GM06990 (cell line): ENCODE results near the gene POC1B.

Experiments
- DNase-seq: peaks from one replicate; pipeline ENCODE4 v3.0.0-alpha.2; 2011; ENCODE audit not compliant: insufficient read length; ENCODE audit errors: extremely low read depth
- H3K27me3 ChIP-seq: replicated peaks from 2 replicates; pipeline ENCODE4 v1.6.0; 2011; ENCODE audit warnings: low read length; ENCODE audit not compliant: control insufficient read depth, insufficient read depth
- H3K36me3 ChIP-seq: 2 replicates; pipeline ENCODE4 v1.5.1; 2011; ENCODE audit warnings: low read length; ENCODE audit not compliant: control insufficient read depth, insufficient read depth
- H3K4me3 ChIP-seq: replicated peaks from 2 replicates; pipeline ENCODE4 v1.5.1; 2011; ENCODE audit warnings: low read depth, mild to moderate bottlenecking, control low read depth, low read length
- TF ChIP-seq, protein P1 (sequence below): IDR thresholded peaks from 2 replicates; pipeline ENCODE4 v1.5.1; 2011; ENCODE audit warnings: low read length, control low read depth, mild to moderate bottlenecking, inconsistent platforms; ENCODE audit not compliant: insufficient read depth, poor library complexity, severe bottlenecking

The POC1B gene

DNA sequence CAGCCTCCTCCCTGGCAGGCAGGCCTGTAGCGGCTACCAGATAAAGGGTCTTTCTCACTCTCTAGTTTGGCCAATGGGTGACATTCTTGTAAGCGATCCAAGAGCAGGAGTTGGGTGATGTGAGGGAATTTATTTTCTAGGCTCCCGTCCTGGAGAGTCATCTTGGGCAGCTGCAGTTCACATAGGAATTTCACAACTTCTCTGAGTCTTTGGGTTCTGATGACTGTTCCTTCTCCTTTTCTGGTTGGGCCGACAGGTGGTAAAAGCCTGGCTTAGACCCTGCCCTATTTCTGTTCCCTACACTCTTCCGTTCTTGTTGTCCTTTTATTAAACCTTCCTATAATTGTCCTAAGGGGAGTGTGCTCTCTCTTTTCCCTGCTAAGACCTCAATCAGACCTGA lies 42.6 kb upstream of the POC1B start:
- Histone ChIP-seq H3K27me3 (no peaks in the 10 kb centered on the region), H3K4me3 (no peak overlapping the region), H3K36me3 (no peaks in the 10 kb centered on the region)
- DNase-seq, result no peak
- TF ChIP-seq, protein P1, sequence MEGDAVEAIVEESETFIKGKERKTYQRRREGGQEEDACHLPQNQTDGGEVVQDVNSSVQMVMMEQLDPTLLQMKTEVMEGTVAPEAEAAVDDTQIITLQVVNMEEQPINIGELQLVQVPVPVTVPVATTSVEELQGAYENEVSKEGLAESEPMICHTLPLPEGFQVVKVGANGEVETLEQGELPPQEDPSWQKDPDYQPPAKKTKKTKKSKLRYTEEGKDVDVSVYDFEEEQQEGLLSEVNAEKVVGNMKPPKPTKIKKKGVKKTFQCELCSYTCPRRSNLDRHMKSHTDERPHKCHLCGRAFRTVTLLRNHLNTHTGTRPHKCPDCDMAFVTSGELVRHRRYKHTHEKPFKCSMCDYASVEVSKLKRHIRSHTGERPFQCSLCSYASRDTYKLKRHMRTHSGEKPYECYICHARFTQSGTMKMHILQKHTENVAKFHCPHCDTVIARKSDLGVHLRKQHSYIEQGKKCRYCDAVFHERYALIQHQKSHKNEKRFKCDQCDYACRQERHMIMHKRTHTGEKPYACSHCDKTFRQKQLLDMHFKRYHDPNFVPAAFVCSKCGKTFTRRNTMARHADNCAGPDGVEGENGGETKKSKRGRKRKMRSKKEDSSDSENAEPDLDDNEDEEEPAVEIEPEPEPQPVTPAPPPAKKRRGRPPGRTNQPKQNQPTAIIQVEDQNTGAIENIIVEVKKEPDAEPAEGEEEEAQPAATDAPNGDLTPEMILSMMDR, result no peak

DNA sequence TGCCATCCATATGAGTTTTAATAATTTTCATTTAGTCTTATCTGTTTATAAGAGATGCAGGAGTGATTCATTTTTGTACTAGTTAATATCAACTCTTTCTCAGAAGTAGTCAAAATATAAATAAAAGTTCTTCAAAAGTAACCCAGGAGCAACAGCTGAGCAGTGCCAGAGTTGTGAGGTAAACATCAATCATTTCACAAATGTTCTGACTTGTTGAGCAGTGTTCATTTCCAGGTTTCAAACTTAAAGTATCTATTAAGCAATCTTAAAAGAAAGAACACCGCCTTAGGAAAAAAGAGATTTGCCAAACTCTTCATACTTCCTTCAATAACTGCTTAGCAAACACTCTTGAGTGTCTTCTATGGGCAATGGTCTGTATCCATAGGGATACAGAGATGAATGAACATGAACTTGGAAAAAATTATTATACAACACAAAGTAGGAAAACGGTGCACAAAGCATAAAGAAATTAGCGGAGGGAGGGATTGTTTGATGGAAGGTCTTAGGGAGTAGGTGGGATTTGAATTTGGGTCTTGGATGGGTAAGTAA lies 41.9 kb upstream of the POC1B start:
- Histone ChIP-seq H3K4me3 (no peak overlapping the region), H3K27me3 (no peaks in the 10 kb centered on the region), H3K36me3 (no peaks in the 10 kb centered on the region)
- DNase-seq, result no peak
- TF ChIP-seq, protein P1, result no peak

DNA sequence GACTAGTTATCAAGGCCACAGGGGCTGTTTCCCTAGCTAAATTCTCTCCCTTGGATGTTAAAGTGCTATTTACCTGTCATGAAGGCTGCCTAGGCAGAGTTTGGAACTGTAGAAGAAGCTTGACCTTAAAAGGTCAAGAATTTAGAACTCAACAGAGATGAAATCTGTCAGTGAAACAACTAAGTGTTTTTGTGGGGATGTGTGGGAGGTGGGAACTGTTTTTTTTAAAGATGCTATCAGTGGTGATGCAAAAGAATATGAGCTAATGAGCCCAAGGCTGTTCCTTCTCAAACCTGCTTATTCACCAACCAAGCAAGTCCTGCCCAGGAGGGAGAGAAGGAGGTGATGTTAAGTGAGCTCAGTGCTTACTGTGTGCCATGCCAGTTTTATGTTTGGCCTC lies 40.8 kb upstream of the POC1B start:
- no peak for DNase-seq
- H3K27me3 ChIP-seq, result no peaks in the 10 kb centered on the region
- no peaks in the 10 kb centered on the region for H3K36me3 ChIP-seq
- H3K4me3 ChIP-seq, result no peak overlapping the region
- TF ChIP-seq, protein P1, result no peak

DNA sequence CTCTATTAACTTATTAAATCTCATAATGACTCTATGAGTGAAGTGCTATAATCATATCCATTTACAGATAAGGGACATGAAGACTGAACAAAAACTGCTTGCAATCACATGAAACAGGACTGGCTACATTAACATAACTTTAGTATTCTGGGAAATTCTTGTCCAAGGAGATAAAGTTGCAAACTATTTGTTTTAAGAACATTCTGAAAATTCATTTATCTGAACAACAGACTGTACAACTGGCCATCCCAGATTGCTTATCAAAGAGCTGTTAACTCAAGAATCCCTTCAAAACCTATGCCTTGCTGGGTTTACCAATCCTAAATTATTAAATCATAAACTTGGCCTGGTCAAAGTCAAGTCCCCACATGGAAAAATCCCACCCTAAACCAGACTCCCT lies 39.2 kb upstream of the POC1B start:
- H3K36me3 ChIP-seq, result no peaks in the 10 kb centered on the region
- TF ChIP-seq, protein P1, result no peak
- DNase-seq, result no peak
- no peaks in the 10 kb centered on the region for H3K27me3 ChIP-seq
- H3K4me3 ChIP-seq, result no peak overlapping the region

DNA sequence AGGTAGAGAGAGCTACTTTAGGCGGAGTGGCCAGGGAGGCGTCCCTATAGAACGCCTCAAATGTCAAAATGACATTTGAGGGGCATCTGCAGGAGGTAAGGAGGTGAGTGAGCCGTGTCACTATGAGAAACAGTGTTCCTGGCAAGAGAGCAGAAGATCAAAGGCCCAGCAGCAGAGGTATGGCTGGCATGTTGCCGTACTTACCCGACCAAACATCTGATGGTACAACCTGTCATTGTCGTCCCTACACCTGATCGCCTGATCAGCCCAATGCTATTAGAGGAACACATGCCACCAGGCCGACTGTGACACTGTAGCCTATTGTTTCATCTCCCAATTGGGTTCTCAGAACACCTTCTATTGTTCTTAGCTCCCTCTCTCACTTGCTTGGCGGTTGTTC lies 33.9 kb upstream of the POC1B start:
- TF ChIP-seq, protein P1, result no peak
- H3K4me3 ChIP-seq, result no peak overlapping the region
- DNase-seq, result no peak
- no peaks in the 10 kb centered on the region for H3K27me3 ChIP-seq
- no peaks in the 10 kb centered on the region for H3K36me3 ChIP-seq

DNA sequence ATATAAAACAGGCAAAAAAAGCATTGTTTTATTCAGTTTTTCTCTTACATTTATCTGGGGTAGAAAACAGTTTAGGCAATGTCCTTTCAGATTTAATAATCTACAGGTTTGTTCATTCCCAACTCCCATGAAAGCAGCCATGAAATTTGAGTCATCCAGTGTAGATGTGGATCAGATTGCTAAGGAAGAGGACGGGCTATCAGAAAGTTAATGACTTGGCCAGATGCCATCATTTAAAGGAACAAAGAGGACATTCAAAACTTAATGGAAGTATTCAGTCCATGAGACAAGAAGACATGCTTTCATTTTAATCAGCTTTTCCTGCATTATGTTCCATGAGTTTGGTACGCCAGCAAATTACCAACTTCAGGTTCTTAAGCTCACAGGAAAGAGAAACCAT lies 31.1 kb upstream of the POC1B start:
- Histone ChIP-seq H3K27me3 (no peaks in the 10 kb centered on the region), H3K4me3 (no peak overlapping the region), H3K36me3 (no peaks in the 10 kb centered on the region)
- TF ChIP-seq, protein P1, result no peak
- no peak for DNase-seq
